GM12878 (cell line): ENCODE measurements around the gene MPPED1. TPM values are rescaled to one million over a fixed set of nuclear protein-coding genes. Genes with fewer than 3 reads are reported as not detected.

ENCODE experiments used
- ATAC-seq: fragments of 200-7000 bp; cut with Tn5 transposase; 3 replicates; pipeline ENCODE4 v1.9.1; 2020; ENCODE audit warnings: mild to moderate bottlenecking, moderate library complexity
- BruUV-seq: library from RNA; stranded (reverse); fragments of 400-500 nt; replicated peaks from 2 replicates; lab custom pipeline; 2021; lab: Mats Ljungman, UMichigan
- CTCF ChIA-PET: fragments of 300-600 bp; sonication (Branson Sonifier 250); formaldehyde crosslinking; extraction: SDS; loops from one replicate; lab custom pipeline; 2021; ENCODE audit warnings: inconsistent platforms; lab: Yijun Ruan, JAX
- POLR2A ChIA-PET: fragments of 350-600 bp; formaldehyde crosslinking; extraction: SDS; loops from one replicate; lab custom pipeline; 2021; ENCODE audit warnings: inconsistent platforms; lab: Charles Lee
- RAD21 ChIA-PET: fragments of 300-600 bp; sonication (Branson Sonifier 250); formaldehyde crosslinking; loops from one replicate; lab custom pipeline; 2023; ENCODE audit warnings: antibody characterized with exemption; ENCODE audit not compliant: unreplicated experiment; lab: Charles Lee
- SMC1A ChIA-PET: fragments of 300-600 bp; sonication (Branson Sonifier 250); formaldehyde crosslinking; loops from one replicate; lab custom pipeline; 2023; ENCODE audit not compliant: unreplicated experiment, uncharacterized antibody; lab: Charles Lee
- DNase-seq: peaks from one replicate; pipeline ENCODE4 v3.0.0-alpha.2; 2011; ENCODE audit warnings: low read depth, low spot score
- FAIRE-seq: peaks from 3 replicates; lab custom pipeline; 2011; peaks lifted over from hg19 to GRCh38; lab: Jason Lieb, UNC
- H2AFZ ChIP-seq: 2 replicates; pipeline ENCODE4 v1.6.0; 2011; ENCODE audit warnings: low read depth, low read length, control low read depth; ENCODE audit not compliant: control insufficient read depth
- H3K27ac ChIP-seq: 2 replicates; pipeline ENCODE4 v1.5.1; 2011; ENCODE audit warnings: control low read depth; ENCODE audit not compliant: control insufficient read depth, insufficient read depth
- H3K27me3 ChIP-seq, 2 experiments: replicated peaks in 1 of 2; 2 replicates each; pipeline versions ENCODE4 v1.6.0 to v1.6.1; 2011; ENCODE audit warnings: low read length in 1 of 2; ENCODE audit not compliant: control insufficient read depth in 2 of 2, insufficient read depth in 2 of 2
- H3K36me3 ChIP-seq, 2 experiments: 2 replicates each; pipeline ENCODE4 v1.5.1; 2011; ENCODE audit warnings: low read length in 1 of 2; ENCODE audit not compliant: control insufficient read depth in 2 of 2, insufficient read depth in 2 of 2
- H3K4me1 ChIP-seq: 2 replicates; pipeline ENCODE4 v1.6.1; 2011; ENCODE audit warnings: mild to moderate bottlenecking, low read length, moderate library complexity, mixed read lengths; ENCODE audit not compliant: control insufficient read depth, insufficient read depth
- H3K4me2 ChIP-seq: 2 replicates; pipeline ENCODE4 v1.6.0; 2011; ENCODE audit warnings: control low read depth; ENCODE audit not compliant: control insufficient read depth, insufficient read depth
- H3K4me3 ChIP-seq: fragments of 200-600 bp; sonication (generic); 2 replicates; pipeline ENCODE4 v1.5.1; 2016
- H3K79me2 ChIP-seq: 2 replicates; pipeline ENCODE4 v1.6.0; 2011; ENCODE audit warnings: low read length; ENCODE audit not compliant: control insufficient read depth, insufficient read depth
- H3K9ac ChIP-seq: 2 replicates; pipeline ENCODE4 v1.8.0; 2011; ENCODE audit warnings: low read length, control low read depth, mixed read lengths; ENCODE audit not compliant: control insufficient read depth, insufficient read depth
- H3K9me3 ChIP-seq: replicated peaks from 3 replicates; pipeline ENCODE4 v1.5.1; 2011; ENCODE audit warnings: mild to moderate bottlenecking, low read length; ENCODE audit not compliant: control insufficient read depth, insufficient read depth
- H4K20me1 ChIP-seq: 2 replicates; pipeline ENCODE4 v1.6.0; 2011; ENCODE audit not compliant: control insufficient read depth, insufficient read depth
- CBX3 ChIP-seq: fragments of 200-600 bp; sonication (generic); IDR thresholded peaks from 2 replicates; pipeline ENCODE4 v1.6.1; 2016; ENCODE audit warnings: low read depth, borderline replicate concordance
- CHD4 ChIP-seq: fragments of 200-600 bp; sonication (generic); IDR thresholded peaks from 2 replicates; pipeline ENCODE4 v1.6.1; 2016; ENCODE audit warnings: mild to moderate bottlenecking
- ESRRA ChIP-seq: IDR thresholded peaks from 2 replicates; pipeline ENCODE4 v1.6.1; 2012; ENCODE audit warnings: mild to moderate bottlenecking, low read length, improper control_type of control experiment
- EZH2 ChIP-seq: IDR thresholded peaks from 2 replicates; pipeline ENCODE4 v1.6.1; 2012; ENCODE audit warnings: low read depth, mild to moderate bottlenecking, control low read depth, inconsistent platforms, low read length, borderline replicate concordance; ENCODE audit not compliant: control insufficient read depth
- FOXK2 ChIP-seq: fragments of 450-650 bp; IDR thresholded peaks from 2 replicates; pipeline ENCODE4 v1.6.1; 2017; ENCODE audit warnings: mild to moderate bottlenecking, moderate library complexity
- HSF1 ChIP-seq: fragments of 150-350 bp; IDR thresholded peaks from 2 replicates; pipeline ENCODE4 v1.6.1; 2014; ENCODE audit warnings: mild to moderate bottlenecking, low read depth, low read length
- NR2C1 ChIP-seq: fragments of 450-650 bp; IDR thresholded peaks from 2 replicates; pipeline ENCODE4 v1.6.1; 2017; ENCODE audit warnings: antibody characterized with exemption, mild to moderate bottlenecking, moderate library complexity
- NRF1 ChIP-seq: conservative IDR thresholded peaks from 2 replicates; pipeline ENCODE4 v1.6.1; 2011; ENCODE audit warnings: mild to moderate bottlenecking, low read depth, low read length, improper control_type of control experiment
- POLR2AphosphoS2 ChIP-seq: IDR thresholded peaks from 2 replicates; pipeline ENCODE4 v1.6.1; 2011; ENCODE audit warnings: low read depth, mild to moderate bottlenecking, low read length, improper control_type of control experiment, moderate library complexity
- SRF ChIP-seq, 2 experiments: IDR thresholded peaks; 2 replicates each; pipeline ENCODE4 v1.6.1; 2011; ENCODE audit warnings: low read depth in 2 of 2, low read length in 2 of 2, mild to moderate bottlenecking in 1 of 2, moderate library complexity in 1 of 2
- TCF3 ChIP-seq: IDR thresholded peaks from 2 replicates; pipeline ENCODE4 v1.6.1; 2012; ENCODE audit warnings: low read depth, mild to moderate bottlenecking, low read length, borderline replicate concordance; ENCODE audit not compliant: insufficient read depth
- WGBS: methylation state at CpG from one replicate; pipeline ENCODE4 v1.1.6; 2016; ENCODE audit warnings: low lambda C conversion rate; ENCODE audit not compliant: insufficient replicate concordance, insufficient coverage; ENCODE audit errors: missing lambda C conversion rate; 5-methylcytosine and 5-hydroxymethylcytosine counted together
- in situ Hi-C: fragments of 300-500 bp; cut with MboI; formaldehyde crosslinking; loops from 9 replicates; pipeline ENCODE4 v1.14.3; 2018; ENCODE audit warnings: mixed read lengths
- intact Hi-C: fragments of 100-400 bp; cut with micrococcal nuclease; formaldehyde crosslinking; loops from one replicate; pipeline ENCODE4 v1.14.2; 2022; ENCODE audit not compliant: unreplicated experiment
- polyA plus RNA-seq, 11 experiments: library from polyadenylated mRNA; depleted of rRNA in 4 of 11; unstranded in 6 of 11; stranded (reverse) in 5 of 11; fragments of >200 nt; fragmentation: Nextera tagmentation in 4 of 11; fragmentation: Illumina TruSeq in 1 of 11; extraction: Ambion mirVana in 4 of 11; extraction: Trizol in 1 of 11; gene quantifications; 1 replicate in 1 of 11; 2 replicates in 10 of 11; pipeline versions ENCODE4 v1.2.1 to v1.2.3, GENCODE V29; 2011 to 2016; ENCODE audit warnings: inconsistent platforms in 2 of 11, missing spikeins in 2 of 11, low read depth in 1 of 11
- total RNA-seq, 4 experiments: library from RNA; depleted of rRNA in 3 of 4; stranded (reverse); fragments of >200 nt in 3 of 4; fragmentation: Illumina TruSeq in 1 of 4; extraction: Trizol in 1 of 4; gene quantifications; 2 replicates each; pipeline versions ENCODE4 v1.2.1 to v1.2.3, GENCODE V29; 2013 to 2021
- TF ChIP-seq, protein P1 (sequence below): fragments of 450-650 bp; IDR thresholded peaks from 2 replicates; pipeline ENCODE4 v1.6.1; 2018; ENCODE audit warnings: mild to moderate bottlenecking, low read depth, moderate library complexity; ENCODE audit not compliant: partially characterized antibody
- TF ChIP-seq, protein P2 (sequence below): IDR thresholded peaks from 2 replicates; pipeline ENCODE4 v1.6.1; 2011; ENCODE audit warnings: borderline replicate concordance, low read depth, mild to moderate bottlenecking, moderate library complexity, low read length; ENCODE audit not compliant: insufficient read depth, poor library complexity, severe bottlenecking
- TF ChIP-seq, protein P3 (sequence below): fragments of 450-650 bp; IDR thresholded peaks from 2 replicates; pipeline ENCODE4 v1.6.1; 2016; ENCODE audit warnings: mild to moderate bottlenecking

Gene MPPED1
- total and polyA plus RNA-seq, 10 of the 15 experiments (the other 5 are each of a cell fraction or from before 2014, with no cell fraction given), result 0.11 TPM; not detected in 9

GRCh38 chr22:43497956-43498855, 86.4 kb downstream of the MPPED1 start (continued):
- TF ChIP-seq EZH2, result no peak

DNA sequence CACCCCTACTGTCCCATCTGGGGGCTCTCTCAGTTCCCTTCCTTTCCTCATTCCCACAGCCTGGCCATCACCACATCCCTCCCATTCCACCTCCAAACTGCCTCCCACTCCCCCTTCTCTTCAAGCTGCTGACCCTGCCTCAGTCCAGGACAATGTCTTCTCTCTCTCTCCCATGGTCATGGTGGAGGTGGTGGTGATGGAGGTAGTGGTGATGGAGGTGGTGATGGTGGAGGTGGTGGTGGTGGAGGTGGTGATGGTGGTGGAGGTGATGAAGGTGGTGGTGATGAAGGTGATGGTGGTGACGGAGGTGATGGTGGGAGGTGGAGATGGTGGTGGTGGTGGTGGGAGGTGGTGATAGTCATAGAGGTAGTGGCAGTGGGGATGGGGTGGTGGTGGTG, 87.0 kb downstream of the MPPED1 start:
- Histone ChIP-seq H3K4me3 (no peak overlapping the region), H3K36me3 (no peaks in the 10 kb centered on the region), H2AFZ (no peak overlapping the region), H3K27ac (no peak overlapping the region), H4K20me1 (no peaks in the 10 kb centered on the region), H3K4me2 (no peak overlapping the region), H3K9me3 (no peaks in the 10 kb centered on the region; the same call in 2 of the 3 replicates), H3K4me1 (no peaks in the 10 kb centered on the region), H3K79me2 (no peaks in the 10 kb centered on the region), H3K27me3 (no peaks in the 10 kb centered on the region; a peak in 1 of 4 replicates), H3K9ac (no peak overlapping the region)
- in situ Hi-C loops, result no loop called here
- CTCF ChIA-PET, result no interaction called here
- WGBS, result 20% methylated on average over 1 of the region's 1 CpG
- DNase-seq (no peak), FAIRE-seq (no peak), ATAC-seq (no peak)
- BruUV-seq, result no TSS peak
- intact Hi-C loops, result no loop called here
- POLR2A ChIA-PET, result no interaction called here
- SMC1A ChIA-PET, result no interaction called here
- RAD21 ChIA-PET, result no interaction called here
- TF ChIP-seq NRF1 (no peak), CHD4 (no peak), POLR2AphosphoS2 (no peak), HSF1 (no peak), NR2C1 (no peak), FOXK2 (no peak), SRF (IDR thresholded peaks at IDR 0.05; ENCODE audit: low read depth in 2 of 2, low read length in 2 of 2) (no peak), ESRRA (no peak), TCF3 (no peak), CBX3 (no peak)
- TF ChIP-seq, protein P1, sequence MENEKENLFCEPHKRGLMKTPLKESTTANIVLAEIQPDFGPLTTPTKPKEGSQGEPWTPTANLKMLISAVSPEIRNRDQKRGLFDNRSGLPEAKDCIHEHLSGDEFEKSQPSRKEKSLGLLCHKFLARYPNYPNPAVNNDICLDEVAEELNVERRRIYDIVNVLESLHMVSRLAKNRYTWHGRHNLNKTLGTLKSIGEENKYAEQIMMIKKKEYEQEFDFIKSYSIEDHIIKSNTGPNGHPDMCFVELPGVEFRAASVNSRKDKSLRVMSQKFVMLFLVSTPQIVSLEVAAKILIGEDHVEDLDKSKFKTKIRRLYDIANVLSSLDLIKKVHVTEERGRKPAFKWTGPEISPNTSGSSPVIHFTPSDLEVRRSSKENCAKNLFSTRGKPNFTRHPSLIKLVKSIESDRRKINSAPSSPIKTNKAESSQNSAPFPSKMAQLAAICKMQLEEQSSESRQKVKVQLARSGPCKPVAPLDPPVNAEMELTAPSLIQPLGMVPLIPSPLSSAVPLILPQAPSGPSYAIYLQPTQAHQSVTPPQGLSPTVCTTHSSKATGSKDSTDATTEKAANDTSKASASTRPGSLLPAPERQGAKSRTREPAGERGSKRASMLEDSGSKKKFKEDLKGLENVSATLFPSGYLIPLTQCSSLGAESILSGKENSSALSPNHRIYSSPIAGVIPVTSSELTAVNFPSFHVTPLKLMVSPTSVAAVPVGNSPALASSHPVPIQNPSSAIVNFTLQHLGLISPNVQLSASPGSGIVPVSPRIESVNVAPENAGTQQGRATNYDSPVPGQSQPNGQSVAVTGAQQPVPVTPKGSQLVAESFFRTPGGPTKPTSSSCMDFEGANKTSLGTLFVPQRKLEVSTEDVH, result no peak
- TF ChIP-seq, protein P2, sequence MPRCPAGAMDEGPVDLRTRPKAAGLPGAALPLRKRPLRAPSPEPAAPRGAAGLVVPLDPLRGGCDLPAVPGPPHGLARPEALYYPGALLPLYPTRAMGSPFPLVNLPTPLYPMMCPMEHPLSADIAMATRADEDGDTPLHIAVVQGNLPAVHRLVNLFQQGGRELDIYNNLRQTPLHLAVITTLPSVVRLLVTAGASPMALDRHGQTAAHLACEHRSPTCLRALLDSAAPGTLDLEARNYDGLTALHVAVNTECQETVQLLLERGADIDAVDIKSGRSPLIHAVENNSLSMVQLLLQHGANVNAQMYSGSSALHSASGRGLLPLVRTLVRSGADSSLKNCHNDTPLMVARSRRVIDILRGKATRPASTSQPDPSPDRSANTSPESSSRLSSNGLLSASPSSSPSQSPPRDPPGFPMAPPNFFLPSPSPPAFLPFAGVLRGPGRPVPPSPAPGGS, result no peak
- TF ChIP-seq, protein P3, sequence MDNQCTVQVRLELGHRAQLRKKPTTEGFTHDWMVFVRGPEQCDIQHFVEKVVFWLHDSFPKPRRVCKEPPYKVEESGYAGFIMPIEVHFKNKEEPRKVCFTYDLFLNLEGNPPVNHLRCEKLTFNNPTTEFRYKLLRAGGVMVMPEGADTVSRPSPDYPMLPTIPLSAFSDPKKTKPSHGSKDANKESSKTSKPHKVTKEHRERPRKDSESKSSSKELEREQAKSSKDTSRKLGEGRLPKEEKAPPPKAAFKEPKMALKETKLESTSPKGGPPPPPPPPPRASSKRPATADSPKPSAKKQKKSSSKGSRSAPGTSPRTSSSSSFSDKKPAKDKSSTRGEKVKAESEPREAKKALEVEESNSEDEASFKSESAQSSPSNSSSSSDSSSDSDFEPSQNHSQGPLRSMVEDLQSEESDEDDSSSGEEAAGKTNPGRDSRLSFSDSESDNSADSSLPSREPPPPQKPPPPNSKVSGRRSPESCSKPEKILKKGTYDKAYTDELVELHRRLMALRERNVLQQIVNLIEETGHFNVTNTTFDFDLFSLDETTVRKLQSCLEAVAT, result no peak
